Aorta (tissue), 5 donors: Measurements from ENCODE around the gene OR2A1. TPM values are rescaled to one million over a fixed set of nuclear protein-coding genes. Genes with fewer than 3 reads are reported as not detected.
"Not testable (repeated sequence)": the region's sequence is repeated elsewhere in the genome, so short reads cannot be mapped to it uniquely, and the experiment has no call there.

Experiments
- ATAC-seq: fragments of 200-7000 bp; cut with Tn5 transposase; one replicate; pipeline ENCODE4 v1.9.1; 2022; ENCODE audit warnings: moderate library complexity; ENCODE audit not compliant: low FRiP score
- DNase-seq, 2 donors: peaks; one replicate each; pipeline ENCODE4 v3.0.0-alpha.2; 2020
- H3K27ac ChIP-seq, 2 donors: one replicate each; pipeline ENCODE4 v1.5.1; 2013; ENCODE audit warnings: low read length in 2 of 2, mild to moderate bottlenecking in 2 of 2, moderate library complexity in 2 of 2, control low read depth in 1 of 2, inconsistent platforms in 1 of 2, low read depth in 1 of 2
- H3K27me3 ChIP-seq, 2 donors: one replicate each; pipeline ENCODE4 v1.6.1; 2013; ENCODE audit warnings: control low read depth in 1 of 2, low read length in 1 of 2, mild to moderate bottlenecking in 1 of 2, moderate library complexity in 1 of 2; ENCODE audit not compliant: insufficient read depth in 2 of 2, control insufficient read depth in 1 of 2
- H3K36me3 ChIP-seq, 2 donors: one replicate each; pipeline ENCODE4 v1.6.1; 2013; ENCODE audit warnings: control low read depth in 1 of 2, low read length in 1 of 2, mild to moderate bottlenecking in 1 of 2; ENCODE audit not compliant: insufficient read depth in 2 of 2, control insufficient read depth in 1 of 2
- H3K4me1 ChIP-seq, 2 donors: one replicate each; pipeline ENCODE4 v1.6.1; 2013; ENCODE audit warnings: low read length in 2 of 2, control low read depth in 1 of 2, mild to moderate bottlenecking in 1 of 2, moderate library complexity in 1 of 2; ENCODE audit not compliant: insufficient read depth in 2 of 2, control insufficient read depth in 1 of 2
- H3K4me3 ChIP-seq, 2 donors: one replicate each; pipeline ENCODE4 v1.5.1; 2013; ENCODE audit warnings: low read length in 2 of 2, control low read depth in 1 of 2, mild to moderate bottlenecking in 1 of 2
- H3K9me3 ChIP-seq: one replicate; pipeline ENCODE4 v1.6.1; 2013; ENCODE audit warnings: mild to moderate bottlenecking, low read length; ENCODE audit not compliant: control insufficient read depth
- WGBS, 2 donors: extraction: QIAGEN DNeasy Blood & Tissue Kit; methylation state at CpG; one replicate each; pipeline ENCODE4 v1.1.7; 2013; 5-methylcytosine and 5-hydroxymethylcytosine counted together
- intact Hi-C, 2 donors: fragments of 100-400 bp; cut with DNase I; formaldehyde crosslinking; loops; one replicate each; pipeline versions ENCODE4 v1.14.2 to v1.15.0; 2022
- polyA plus RNA-seq, 2 donors: library from polyadenylated mRNA; stranded (reverse); fragments of 200-250 nt; gene quantifications; one replicate each; pipeline ENCODE4 v1.2.3, GENCODE V29; 2013
- total RNA-seq, 2 donors: library from RNA; stranded (reverse); fragmentation: NEBNext Ultra II Directional; extraction: Animal tissue kit (Norgen Biotek cat#: 25700); gene quantifications; one replicate each; pipeline ENCODE4 v1.2.1, GENCODE V29; 2021
- donor health status: healthy with polysubstance abuse.
- donor health status: Bipolar disorder and iron deficiency.
- donor health status: DM: no; HTN: no; CAD: no.
- donor health status: DM: no; HTN: no; CAD: no.
- donor health status: DM: yes; HTN: yes; CAD: no.

The OR2A1 gene
- total and polyA plus RNA-seq, 4 donors = 0.16 to 0.59 (median 0.44) TPM

GRCh38 chr7:144287171-144287784 is 24.9 kb upstream of the OR2A1 start:
- DNase-seq, intact Hi-C loops: not testable (repeated sequence)
- no CpG with 5 or more reads among the region's 3 CpGs for WGBS, 2 donors

DNA sequence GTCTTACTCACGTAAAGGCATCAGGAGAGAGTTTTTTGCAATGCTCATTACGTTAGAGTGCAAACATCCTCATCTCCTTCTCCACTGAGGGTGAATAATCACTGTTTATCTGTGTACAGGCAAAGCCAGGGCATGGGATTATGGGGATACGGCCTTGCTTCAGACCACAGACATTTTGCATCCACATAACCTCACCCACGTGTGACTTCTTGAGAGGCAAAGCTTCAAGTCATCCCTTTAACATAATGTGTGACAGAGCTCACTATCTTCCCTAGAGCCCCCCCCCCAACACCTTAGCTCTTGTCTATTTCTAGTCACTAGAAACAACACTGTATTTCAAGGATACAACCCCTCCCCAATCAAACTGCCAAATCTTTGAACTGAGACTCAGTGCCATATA is 20.6 kb upstream of the OR2A1 start:
- WGBS, 2 donors = 73 to 76% methylated on average over 2 of the region's 4 CpGs
- H3K4me1 ChIP-seq, H3K27ac ChIP-seq, H3K27me3 ChIP-seq, H3K36me3 ChIP-seq, DNase-seq, H3K9me3 ChIP-seq, intact Hi-C loops, ATAC-seq, H3K4me3 ChIP-seq: not testable (repeated sequence)

More at GRCh38 chr7:144287171-144287784, 24.9 kb upstream of the OR2A1 start:
- not testable (repeated sequence) for H3K4me3 ChIP-seq, H3K27ac ChIP-seq, H3K4me1 ChIP-seq, ATAC-seq, H3K9me3 ChIP-seq, H3K27me3 ChIP-seq, H3K36me3 ChIP-seq

DNA sequence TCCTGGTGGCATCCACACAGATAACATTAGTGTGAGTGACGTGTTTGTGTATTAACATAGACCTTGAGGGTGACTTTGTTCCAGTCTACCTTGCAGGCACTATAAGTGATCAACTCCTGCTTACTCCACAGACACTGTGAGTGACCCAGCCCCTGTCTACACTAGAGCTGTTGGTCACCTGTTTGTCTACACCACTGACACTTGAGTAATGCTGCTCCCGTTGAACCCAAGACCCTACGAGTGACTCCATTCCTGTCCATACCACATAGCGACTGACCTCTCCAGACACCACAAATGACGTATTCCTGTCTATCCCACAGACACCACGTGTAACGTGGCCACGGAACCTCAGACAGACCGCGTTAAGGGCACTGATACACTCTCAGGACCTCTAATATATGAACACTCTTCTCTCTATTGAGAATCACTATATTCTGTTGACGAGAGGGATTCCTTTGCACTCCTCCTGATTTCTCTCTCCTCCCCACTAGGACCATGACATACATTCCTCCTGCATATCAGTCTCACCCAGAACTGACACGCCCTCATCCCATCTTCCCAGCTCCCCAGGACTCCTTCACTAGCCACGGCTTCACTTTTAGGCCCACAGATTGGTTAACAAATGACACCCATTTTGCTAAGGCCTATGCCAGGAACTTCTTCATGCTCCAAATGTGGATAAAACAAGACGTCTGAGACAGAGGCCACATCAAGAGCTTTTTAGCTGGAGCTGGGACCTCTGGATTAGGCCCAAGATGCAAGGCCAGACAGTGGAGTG is 19.6 kb upstream of the OR2A1 start:
- 93 to 99% methylated on average over 2 to 3 of the region's 14 CpGs for WGBS, 2 donors
- H3K36me3 ChIP-seq, H3K27me3 ChIP-seq, H3K4me1 ChIP-seq, intact Hi-C loops, H3K4me3 ChIP-seq, ATAC-seq, H3K9me3 ChIP-seq, H3K27ac ChIP-seq, DNase-seq: not testable (repeated sequence)

GRCh38 chr7:144293794-144294499 is 18.3 kb upstream of the OR2A1 start:
- H3K27me3 ChIP-seq, DNase-seq, H3K27ac ChIP-seq, H3K36me3 ChIP-seq, intact Hi-C loops, H3K4me1 ChIP-seq, H3K9me3 ChIP-seq, H3K4me3 ChIP-seq: not testable (repeated sequence)
- no CpG with 5 or more reads among the region's 60 CpGs for WGBS, 2 donors
- peak; percentile 88 for ATAC-seq

- DNase-seq, intact Hi-C loops, H3K27me3 ChIP-seq, H3K4me1 ChIP-seq, H3K4me3 ChIP-seq, H3K36me3 ChIP-seq, H3K27ac ChIP-seq, H3K9me3 ChIP-seq: not testable (repeated sequence)
- WGBS, 2 donors = no CpG with 5 or more reads among the region's 1 CpG
- ATAC-seq = peak; percentile 16
These were observed 9.5 kb upstream of the OR2A1 start for GRCh38 chr7:144302578-144303303.

DNA sequence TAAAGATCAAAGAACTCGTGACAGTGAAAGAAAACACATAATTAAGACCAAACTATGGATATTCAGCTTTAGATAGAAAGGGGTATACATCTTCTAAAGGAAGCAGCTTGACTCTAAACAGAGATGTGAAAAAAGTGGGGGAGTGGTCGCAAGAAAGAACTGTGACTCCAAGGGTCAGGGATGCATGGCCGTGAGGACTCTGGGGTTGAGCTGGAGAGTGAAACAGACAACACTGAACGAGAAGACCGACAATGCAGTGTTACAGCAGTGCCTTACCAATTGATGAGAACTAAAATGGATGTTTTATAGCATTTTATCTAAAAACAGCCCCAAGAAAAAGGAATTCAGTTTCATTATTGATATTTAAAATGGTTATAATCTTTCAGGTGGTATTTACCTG is 8.6 kb upstream of the OR2A1 start:
- H3K36me3 ChIP-seq, intact Hi-C loops, DNase-seq, H3K4me3 ChIP-seq, H3K9me3 ChIP-seq, H3K27me3 ChIP-seq, ATAC-seq, H3K27ac ChIP-seq, H3K4me1 ChIP-seq: not testable (repeated sequence)
- no CpG with 5 or more reads among the region's 5 CpGs for WGBS, 2 donors

- H3K4me3 ChIP-seq, H3K27ac ChIP-seq, DNase-seq, H3K4me1 ChIP-seq, H3K9me3 ChIP-seq, H3K36me3 ChIP-seq, ATAC-seq, H3K27me3 ChIP-seq, intact Hi-C loops: not testable (repeated sequence)
- WGBS, 2 donors = no CpG with 5 or more reads among the region's 2 CpGs
These were observed 7.1 kb upstream of the OR2A1 start for GRCh38 chr7:144305156-144305555.

GRCh38 chr7:144309702-144310101 is 2.5 kb upstream of the OR2A1 start:
- H3K4me3 ChIP-seq, H3K9me3 ChIP-seq, ATAC-seq, H3K27ac ChIP-seq, H3K36me3 ChIP-seq, H3K27me3 ChIP-seq, DNase-seq, intact Hi-C loops, H3K4me1 ChIP-seq: not testable (repeated sequence)
- WGBS, 2 donors = no CpG with 5 or more reads among the region's 2 CpGs
